Right atrium auricular region (tissue), 2 donors: Measurements from ENCODE around the gene BFSP1. TPM values are rescaled to one million over a fixed set of nuclear protein-coding genes. Genes with fewer than 3 reads are reported as not detected.

Source experiments
- DNase-seq: peaks from one replicate; pipeline ENCODE4 v3.0.0-alpha.2; 2019; ENCODE audit warnings: low spot score
- H3K27ac ChIP-seq, 2 donors: fragments of 200-600 bp; sonication (generic); 1 replicate in 1 of 2; 2 replicates in 1 of 2; pipeline ENCODE4 v1.5.1; 2016 to 2019
- H3K27me3 ChIP-seq, 2 donors: fragments of 200-600 bp; sonication (generic); one replicate each; pipeline versions ENCODE4 v1.5.1 to v1.6.0; 2017 to 2019
- H3K36me3 ChIP-seq: fragments of 200-600 bp; sonication (generic); one replicate; pipeline ENCODE4 v1.5.1; 2016
- H3K4me1 ChIP-seq, 2 donors: fragments of 200-600 bp; sonication (generic); one replicate each; pipeline versions ENCODE4 v1.5.1 to v1.6.0; 2017 to 2019
- H3K4me3 ChIP-seq, 2 donors: fragments of 200-600 bp; sonication (generic); 1 replicate in 1 of 2; 2 replicates in 1 of 2; pipeline ENCODE4 v1.5.1; 2017 to 2019; ENCODE audit warnings: mild to moderate bottlenecking in 1 of 2, moderate library complexity in 1 of 2
- H3K9me3 ChIP-seq, 2 donors: fragments of 200-600 bp; sonication (generic); one replicate each; pipeline ENCODE4 v1.5.1; 2019
- CTCF ChIP-seq, 2 donors: fragments of 200-600 bp; sonication (generic); IDR thresholded peaks; one replicate each; pipeline ENCODE4 v1.5.1; 2019; ENCODE audit warnings: antibody characterized with exemption in 2 of 2
- total RNA-seq, 2 donors: library from RNA; depleted of rRNA; stranded (reverse); fragments of >200 nt; gene quantifications; one replicate each; pipeline ENCODE4 v1.1.0, GENCODE V29; 2016

The BFSP1 gene
- total RNA-seq, 2 donors from 2014 or later: 0.51 to 1.3 TPM

GRCh38 chr20:17498641-17499040 is 32.5 kb downstream of the BFSP1 start:
- H3K27ac ChIP-seq: no peak overlapping the region
- no peak for TF ChIP-seq CTCF (IDR thresholded peaks at IDR 0.05)

GRCh38 chr20:17497821-17498580 is 33.2 kb downstream of the BFSP1 start:
- H3K9me3 ChIP-seq: no peaks in the 10 kb centered on the region
- no peak for DNase-seq
- H3K4me1 ChIP-seq: no peaks in the 10 kb centered on the region
- H3K4me3 ChIP-seq: no peak overlapping the region
- H3K27me3 ChIP-seq: no peaks in the 10 kb centered on the region
- H3K27ac ChIP-seq: no peak overlapping the region
- no peak for TF ChIP-seq CTCF (IDR thresholded peaks at IDR 0.05)
- no peaks in the 10 kb centered on the region for H3K36me3 ChIP-seq

More at GRCh38 chr20:17498641-17499040, 32.5 kb downstream of the BFSP1 start:
- no peak for DNase-seq
- Histone ChIP-seq H3K9me3 (no peaks in the 10 kb centered on the region), H3K27me3 (no peaks in the 10 kb centered on the region), H3K4me3 (no peak overlapping the region), H3K4me1 (no peaks in the 10 kb centered on the region), H3K36me3 (no peaks in the 10 kb centered on the region)

DNA sequence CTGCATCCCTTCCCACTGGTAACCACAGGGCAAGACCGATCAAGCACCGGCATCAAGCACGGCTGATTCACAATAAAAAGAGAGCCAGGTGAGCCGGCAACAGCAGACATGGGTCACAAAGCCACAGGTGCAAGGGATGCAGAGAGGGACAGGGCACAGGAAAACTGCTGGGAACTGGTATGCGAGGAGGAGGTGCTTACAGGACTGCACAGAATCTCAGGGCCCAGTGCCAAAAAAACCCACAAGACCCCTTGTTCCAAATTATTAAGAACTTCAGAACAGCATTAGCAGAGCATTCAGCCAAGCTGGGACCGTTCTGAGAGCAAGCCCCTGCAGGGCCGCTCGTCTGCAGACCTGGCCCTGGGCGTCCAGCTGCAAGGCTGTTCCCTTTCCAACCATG is 35.4 kb downstream of the BFSP1 start:
- H3K9me3 ChIP-seq: no peaks in the 10 kb centered on the region
- no peak overlapping the region for H3K27ac ChIP-seq
- no peaks in the 10 kb centered on the region for H3K4me1 ChIP-seq
- no peaks in the 10 kb centered on the region for H3K36me3 ChIP-seq
- TF ChIP-seq CTCF (IDR thresholded peaks at IDR 0.05): no peak
- no peaks in the 10 kb centered on the region for H3K27me3 ChIP-seq
- DNase-seq: no peak
- H3K4me3 ChIP-seq: no peak overlapping the region

DNA sequence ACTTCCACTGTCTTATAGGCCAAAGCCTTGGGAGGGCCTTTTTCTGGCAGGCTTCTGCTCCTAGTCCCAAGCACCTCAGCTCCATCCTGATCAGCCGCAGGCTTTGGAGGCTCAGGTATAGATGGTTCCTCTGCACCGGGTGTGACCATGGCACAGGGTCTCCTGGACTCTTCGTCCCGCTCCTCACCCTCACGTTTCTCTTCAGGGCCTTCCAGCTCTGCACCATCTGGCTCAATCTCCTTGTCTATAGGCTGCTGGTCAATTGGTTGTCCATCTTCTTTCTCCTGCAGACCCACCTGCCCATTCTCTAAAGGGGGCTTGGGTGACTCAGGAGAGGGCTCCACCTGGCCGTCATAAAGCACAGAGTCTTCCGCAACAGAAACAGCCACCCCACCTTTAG is 37.0 kb downstream of the BFSP1 start:
- H3K4me1 ChIP-seq: no peaks in the 10 kb centered on the region
- no peak for TF ChIP-seq CTCF (IDR thresholded peaks at IDR 0.05)
- DNase-seq: no peak
- H3K27ac ChIP-seq: no peak overlapping the region
- no peak overlapping the region for H3K4me3 ChIP-seq
- no peaks in the 10 kb centered on the region for H3K36me3 ChIP-seq
- H3K9me3 ChIP-seq: no peaks in the 10 kb centered on the region
- no peaks in the 10 kb centered on the region for H3K27me3 ChIP-seq

GRCh38 chr20:17493173-17493572 is 38.0 kb downstream of the BFSP1 start:
- H3K27ac ChIP-seq: no peak overlapping the region
- no peaks in the 10 kb centered on the region for H3K4me1 ChIP-seq
- no peaks in the 10 kb centered on the region for H3K27me3 ChIP-seq
- no peaks in the 10 kb centered on the region for H3K36me3 ChIP-seq
- DNase-seq: no peak
- no peak overlapping the region for H3K4me3 ChIP-seq
- no peaks in the 10 kb centered on the region for H3K9me3 ChIP-seq
- TF ChIP-seq CTCF (IDR thresholded peaks at IDR 0.05): no peak

GRCh38 chr20:17491488-17491887 is 39.7 kb downstream of the BFSP1 start:
- Histone ChIP-seq H3K36me3 (no peaks in the 10 kb centered on the region), H3K4me3 (no peak overlapping the region), H3K27me3 (no peaks in the 10 kb centered on the region), H3K9me3 (no peaks in the 10 kb centered on the region), H3K4me1 (no peaks in the 10 kb centered on the region), H3K27ac (no peak overlapping the region)
- no peak for TF ChIP-seq CTCF (IDR thresholded peaks at IDR 0.05)
- no peak for DNase-seq
